Pancreas (tissue), 10 donors: Measurements from ENCODE around the gene ESRRB. TPM values are rescaled to one million over a fixed set of nuclear protein-coding genes. Genes with fewer than 3 reads are reported as not detected.

Experiments
- ATAC-seq, 4 donors: fragments of 200-7000 bp; cut with Tn5 transposase; one replicate each; pipeline versions ENCODE4 v1.8.0 to v1.9.1; 2020; ENCODE audit warnings: mild to moderate bottlenecking in 4 of 4, moderate library complexity in 4 of 4
- DNase-seq, 6 donors: peaks; one replicate each; pipeline ENCODE4 v3.0.0-alpha.2; 2020
- FAIRE-seq: peaks from 2 replicates; lab custom pipeline; 2012; peaks lifted over from hg19 to GRCh38; lab: Jason Lieb, UNC
- H3K27ac ChIP-seq, 4 donors: fragments of 200-600 bp; sonication (generic); 1 replicate in 3 of 4; 2 replicates in 1 of 4; pipeline versions ENCODE4 v1.5.0 to v1.8.0; 2020
- H3K27me3 ChIP-seq, 4 donors: fragments of 200-600 bp; one replicate each; pipeline ENCODE4 v1.8.0; 2021
- H3K36me3 ChIP-seq, 3 donors: fragments of 200-600 bp; sonication (generic) in 1 of 3; one replicate each; pipeline versions ENCODE4 v1.5.0 to v1.8.0; 2020 to 2021
- H3K4me1 ChIP-seq, 3 donors: fragments of 200-600 bp; one replicate each; pipeline ENCODE4 v1.8.0; 2021
- H3K4me3 ChIP-seq, 4 donors: fragments of 200-600 bp; sonication (generic) in 2 of 4; one replicate each; pipeline versions ENCODE4 v1.5.0 to v1.8.0; 2020 to 2021
- H3K9me3 ChIP-seq, 4 donors: fragments of 200-600 bp; one replicate each; pipeline ENCODE4 v1.8.0; 2021
- CTCF ChIP-seq, 4 donors: fragments of 200-600 bp; sonication (generic) in 3 of 4; IDR thresholded peaks; one replicate each; pipeline versions ENCODE4 v1.5.0 to v1.8.0; 2021; ENCODE audit warnings: antibody characterized with exemption in 4 of 4
- WGBS, 2 donors: extraction: QIAGEN DNeasy Blood & Tissue Kit; methylation state at CpG; one replicate each; pipeline ENCODE4 v1.1.7; 2013; 5-methylcytosine and 5-hydroxymethylcytosine counted together
- intact Hi-C, 3 donors: fragments of 100-400 bp; cut with DNase I; formaldehyde crosslinking; loops; one replicate each; pipeline versions ENCODE4 v1.11.1 to v1.14.2; 2022
- polyA plus RNA-seq, 2 donors: library from polyadenylated mRNA; stranded (reverse); fragments of 200-250 nt; gene quantifications; one replicate each; pipeline ENCODE4 v1.2.3, GENCODE V29; 2013
- total RNA-seq, 6 donors: library from RNA; stranded (reverse); fragmentation: NEBNext Ultra II Directional in 4 of 6; extraction: Animal tissue kit (Norgen Biotek cat#: 25700) in 4 of 6; gene quantifications; one replicate each; pipeline versions ENCODE4 v1.2.1 to v1.2.4, GENCODE V29; 2021 to 2023
- donor health status: healthy with polysubstance abuse.
- donor health status: DM: no; HTN: no; CAD: no; lungs with moderate emphysema.
- donor health status: DM: no; HTN: no; CAD: no.
- donor health status: control.
- donor health status: control.
- donor health status: Bipolar disorder and iron deficiency.
- donor health status: DM: yes; HTN: yes; CAD: no.
- donor health status: DM: no; HTN: no; CAD: no.
- donor health status: DM: no; HTN: no; CAD: no.
- donor health status: DM: yes; HTN: yes; CAD: no.

Gene ESRRB
- total and polyA plus RNA-seq, 8 donors, result 0.14 to 0.85 (median 0.50) TPM; not detected in 2

GRCh38 chr14:76394569-76394968 lies 18.6 kb downstream of the ESRRB start:
- H3K9me3 ChIP-seq, result no peaks in the 10 kb centered on the region
- no peak for ATAC-seq
- no peak overlapping the region for H3K27ac ChIP-seq
- FAIRE-seq, result no peak
- no peak for TF ChIP-seq CTCF (IDR thresholded peaks at IDR 0.05)
- H3K4me3 ChIP-seq, result no peak overlapping the region
- no peaks in the 10 kb centered on the region for H3K36me3 ChIP-seq
- intact Hi-C loops, result no loop called here
- 68 to 74% methylated on average over 5 of the region's 5 CpGs for WGBS, 2 donors
- DNase-seq, result no peak
- H3K27me3 ChIP-seq, result no peaks in the 10 kb centered on the region
- no peaks in the 10 kb centered on the region for H3K4me1 ChIP-seq

- H3K27me3 ChIP-seq, result no peaks in the 10 kb centered on the region
- no peak for FAIRE-seq
- H3K4me3 ChIP-seq, result no peak overlapping the region
- no peak overlapping the region for H3K27ac ChIP-seq
- no peak for ATAC-seq
- no peak for TF ChIP-seq CTCF (IDR thresholded peaks at IDR 0.05)
- no peak for DNase-seq
- no peaks in the 10 kb centered on the region for H3K4me1 ChIP-seq
- no peaks in the 10 kb centered on the region for H3K36me3 ChIP-seq
- no peaks in the 10 kb centered on the region for H3K9me3 ChIP-seq
- WGBS, 2 donors, result 75 to 78% methylated on average over 8 of the region's 8 CpGs
- intact Hi-C loops, result no loop called here
Observed at GRCh38 chr14:76395161-76395560, 19.2 kb downstream of the ESRRB start.

GRCh38 chr14:76396714-76397187 lies 20.8 kb downstream of the ESRRB start:
- intact Hi-C loops, result no loop called here
- no peak for FAIRE-seq
- DNase-seq, result no peak
- H3K4me3 ChIP-seq, result no peak overlapping the region
- no peak overlapping the region for H3K27ac ChIP-seq
- no peak for ATAC-seq
- no peaks in the 10 kb centered on the region for H3K36me3 ChIP-seq
- no peaks in the 10 kb centered on the region for H3K27me3 ChIP-seq
- no peaks in the 10 kb centered on the region for H3K9me3 ChIP-seq
- WGBS, 2 donors, result 73 to 75% methylated on average over 19 of the region's 19 CpGs
- TF ChIP-seq CTCF (IDR thresholded peaks at IDR 0.05), result no peak
- H3K4me1 ChIP-seq, result no peaks in the 10 kb centered on the region

GRCh38 chr14:76405627-76406026 lies 29.7 kb downstream of the ESRRB start:
- no peak for TF ChIP-seq CTCF (IDR thresholded peaks at IDR 0.05)

GRCh38 chr14:76407449-76408150 lies 31.7 kb downstream of the ESRRB start:
- Histone ChIP-seq H3K9me3 (no peaks in the 10 kb centered on the region), H3K27me3 (no peaks in the 10 kb centered on the region), H3K27ac (peak overlapping the region in 3 of 4 donors; percentile 16 to 46 (median 42)), H3K4me3 (no peak overlapping the region), H3K4me1 (peaks cover 0 to 4% (median 0%) of the 10 kb centered on the region in 3 donors), H3K36me3 (no peaks in the 10 kb centered on the region)
- intact Hi-C loops, result no loop called here
- FAIRE-seq (no peak), ATAC-seq (peak; percentile 96 to 99 (median 98)), DNase-seq (peak; percentile 62 to 87 (median 81))
- WGBS, 2 donors, result 37 to 44% methylated on average over 9 of the region's 9 CpGs
- no peak for TF ChIP-seq CTCF (IDR thresholded peaks at IDR 0.05)

More at GRCh38 chr14:76405627-76406026, 29.7 kb downstream of the ESRRB start:
- H3K4me1 ChIP-seq, result peaks cover 0 to 4% (median 0%) of the 10 kb centered on the region in 3 donors
- H3K9me3 ChIP-seq, result no peaks in the 10 kb centered on the region
- no peak overlapping the region for H3K27ac ChIP-seq
- WGBS, 2 donors, result 89 to 95% methylated on average over 7 of the region's 7 CpGs
- no peak overlapping the region for H3K4me3 ChIP-seq
- DNase-seq (no peak), ATAC-seq (no peak), FAIRE-seq (no peak)
- no peaks in the 10 kb centered on the region for H3K27me3 ChIP-seq
- intact Hi-C loops, result no loop called here
- no peaks in the 10 kb centered on the region for H3K36me3 ChIP-seq
